ENCODE results near the gene CDH20.

CDH20 gene

GRCh38 chr18:61333271-61333745 is at the start of gene CDH20:
Gene CDH20 (plus strand): TSS chr18:61333430.
- DNase-seq, result peak; percentile 15

- no peak for DNase-seq
Measured at GRCh38 chr18:61284039-61284438, 49.2 kb upstream of the CDH20 start.

GRCh38 chr18:61285777-61286176 is 47.5 kb upstream of the CDH20 start:
- DNase-seq, result no peak

GRCh38 chr18:61286867-61287266 is 46.4 kb upstream of the CDH20 start:
- no peak for DNase-seq

GRCh38 chr18:61290616-61291015 is 42.6 kb upstream of the CDH20 start:
- no peak for DNase-seq

GRCh38 chr18:61292280-61293035 is 40.8 kb upstream of the CDH20 start:
- no peak for DNase-seq

GRCh38 chr18:61295153-61295552 is 38.1 kb upstream of the CDH20 start:
- no peak for DNase-seq

- DNase-seq, result no peak
Measured at GRCh38 chr18:61308004-61308403, 25.2 kb upstream of the CDH20 start.

GRCh38 chr18:61308795-61309393 is 24.3 kb upstream of the CDH20 start:
- no peak for DNase-seq

- peak; percentile 61 for DNase-seq
Measured at GRCh38 chr18:61322265-61322873, 10.9 kb upstream of the CDH20 start.

- no peak for DNase-seq
Measured at GRCh38 chr18:61323951-61324350, 9.3 kb upstream of the CDH20 start.

GRCh38 chr18:61326407-61326806 is 6.8 kb upstream of the CDH20 start:
- DNase-seq, result no peak

GRCh38 chr18:61329398-61329797 is 3.8 kb upstream of the CDH20 start:
- no peak for DNase-seq

- DNase-seq, result no peak
Measured at GRCh38 chr18:61331051-61331450, 2.2 kb upstream of the CDH20 start.

GRCh38 chr18:61333746-61334490 is 688 bp downstream of the CDH20 start:
- DNase-seq, result no peak

GRCh38 chr18:61334491-61334850 is 1.2 kb downstream of the CDH20 start:
- no peak for DNase-seq

- DNase-seq, result no peak
Measured at GRCh38 chr18:61334951-61335683, 1.9 kb downstream of the CDH20 start.

GRCh38 chr18:61335684-61336555 is 2.7 kb downstream of the CDH20 start:
- DNase-seq, result no peak

GRCh38 chr18:61336766-61337165 is 3.5 kb downstream of the CDH20 start:
- no peak for DNase-seq

- no peak for DNase-seq
Measured at GRCh38 chr18:61337527-61337926, 4.3 kb downstream of the CDH20 start.

- no peak for DNase-seq
Measured at GRCh38 chr18:61340148-61340547, 6.9 kb downstream of the CDH20 start.

- DNase-seq, result no peak
Measured at GRCh38 chr18:61348230-61348629, 15.0 kb downstream of the CDH20 start.

All from NCI-H748 treated with DMSO at 0.1 percent for 48 hours (cell line).